HG03558 (cell line): ENCODE data around the gene HOXB7.

ENCODE experiments used
- ATAC-seq: cut with Tn5 transposase; IDR thresholded peaks from one replicate; pipeline ENCODE4 v1.9.1; 2021; ENCODE audit warnings: moderate number of reproducible peaks; ENCODE audit not compliant: unreplicated experiment; ENCODE audit errors: extremely low read depth

Gene HOXB7

GRCh38 chr17:48570325-48571023 is 40.3 kb downstream of the HOXB7 start:
- no peak for ATAC-seq

DNA sequence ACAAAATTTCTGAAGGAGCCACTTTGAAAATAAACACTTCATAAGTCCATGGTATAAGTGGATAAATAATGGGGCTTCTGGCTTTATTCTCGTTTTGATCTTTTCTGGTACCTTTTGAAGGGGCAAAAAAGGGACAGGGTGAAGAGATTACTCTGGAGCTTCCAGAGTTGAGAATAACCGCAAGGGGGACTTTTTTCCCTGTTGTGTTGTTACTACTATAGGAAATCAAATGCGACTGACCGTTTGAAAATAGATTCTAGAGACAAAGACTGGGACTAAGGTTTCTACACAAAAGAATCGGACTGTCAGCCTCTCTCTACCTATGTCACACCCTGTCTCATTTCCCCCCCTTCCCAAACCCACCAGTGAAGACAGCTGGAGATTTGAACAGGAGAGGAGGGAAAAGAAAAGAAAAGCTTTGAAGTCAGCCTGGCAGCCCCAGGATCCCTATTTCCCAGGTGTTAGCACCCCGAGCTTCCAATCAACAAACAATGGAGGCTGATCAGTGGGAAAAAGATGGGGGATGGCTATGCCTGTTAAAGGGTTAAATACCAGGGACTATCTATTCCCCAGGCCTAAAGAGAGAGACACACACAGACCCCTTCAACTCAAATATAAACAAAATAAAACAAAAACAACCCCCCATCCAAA is 41.0 kb downstream of the HOXB7 start:
- no peak for ATAC-seq

GRCh38 chr17:48569240-48569582 is 41.6 kb downstream of the HOXB7 start:
- no peak for ATAC-seq

GRCh38 chr17:48568499-48569239 is 42.1 kb downstream of the HOXB7 start:
- ATAC-seq: no peak

DNA sequence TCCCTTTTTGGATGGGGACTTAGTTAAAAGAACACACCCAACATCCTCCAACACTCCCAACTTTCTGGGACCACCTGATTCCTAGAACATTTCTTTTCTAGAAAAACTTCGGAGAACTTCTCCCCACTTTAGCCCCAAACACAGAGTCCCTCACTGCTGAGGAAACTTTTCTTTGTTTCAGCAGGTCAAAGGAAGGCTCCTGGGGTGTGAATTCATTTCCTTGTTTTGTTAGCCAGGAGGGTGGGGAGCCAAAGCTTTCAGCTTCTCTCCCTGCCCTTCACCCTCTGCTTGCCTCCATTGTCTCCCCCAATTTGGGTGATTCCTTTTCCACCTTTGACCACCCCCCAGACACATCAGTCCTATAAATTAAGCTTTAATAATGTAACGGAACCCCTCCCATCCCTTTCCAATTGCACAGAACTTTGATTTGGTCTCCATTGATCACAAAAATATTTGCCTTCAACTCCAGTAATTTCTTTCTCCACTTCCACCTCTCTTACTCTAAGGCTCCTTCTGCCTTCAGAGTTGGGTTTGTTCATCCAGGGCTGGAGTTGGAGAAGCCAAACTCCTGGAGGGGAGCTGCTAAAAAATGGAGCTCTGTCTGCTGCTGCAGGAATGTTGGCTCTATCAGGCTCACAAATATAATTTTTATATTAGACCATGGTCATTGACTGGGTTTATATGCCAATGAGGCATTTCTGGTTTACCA is 43.0 kb downstream of the HOXB7 start:
- ATAC-seq: no peak

GRCh38 chr17:48567209-48567608 is 43.6 kb downstream of the HOXB7 start:
- no peak for ATAC-seq

DNA sequence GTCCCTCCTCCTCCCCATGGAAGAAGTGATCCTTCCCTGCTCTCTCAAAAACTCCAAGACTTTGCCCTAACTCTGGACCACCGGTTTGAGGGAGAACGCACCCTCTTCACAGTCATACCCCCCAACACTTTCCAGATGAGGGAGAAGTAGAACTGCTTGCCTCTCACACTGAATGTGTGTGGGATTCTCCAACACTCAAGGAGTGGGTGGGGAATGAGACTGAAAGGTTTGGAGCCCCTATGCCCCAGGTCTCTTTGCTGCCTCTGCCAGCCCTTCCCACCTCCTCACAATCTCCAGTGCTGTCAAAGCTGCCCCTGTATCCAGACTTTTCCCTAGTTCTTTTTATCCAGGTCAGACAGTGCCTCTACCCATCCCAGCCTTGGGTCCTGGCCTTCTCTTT is 44.1 kb downstream of the HOXB7 start:
- no peak for ATAC-seq

DNA sequence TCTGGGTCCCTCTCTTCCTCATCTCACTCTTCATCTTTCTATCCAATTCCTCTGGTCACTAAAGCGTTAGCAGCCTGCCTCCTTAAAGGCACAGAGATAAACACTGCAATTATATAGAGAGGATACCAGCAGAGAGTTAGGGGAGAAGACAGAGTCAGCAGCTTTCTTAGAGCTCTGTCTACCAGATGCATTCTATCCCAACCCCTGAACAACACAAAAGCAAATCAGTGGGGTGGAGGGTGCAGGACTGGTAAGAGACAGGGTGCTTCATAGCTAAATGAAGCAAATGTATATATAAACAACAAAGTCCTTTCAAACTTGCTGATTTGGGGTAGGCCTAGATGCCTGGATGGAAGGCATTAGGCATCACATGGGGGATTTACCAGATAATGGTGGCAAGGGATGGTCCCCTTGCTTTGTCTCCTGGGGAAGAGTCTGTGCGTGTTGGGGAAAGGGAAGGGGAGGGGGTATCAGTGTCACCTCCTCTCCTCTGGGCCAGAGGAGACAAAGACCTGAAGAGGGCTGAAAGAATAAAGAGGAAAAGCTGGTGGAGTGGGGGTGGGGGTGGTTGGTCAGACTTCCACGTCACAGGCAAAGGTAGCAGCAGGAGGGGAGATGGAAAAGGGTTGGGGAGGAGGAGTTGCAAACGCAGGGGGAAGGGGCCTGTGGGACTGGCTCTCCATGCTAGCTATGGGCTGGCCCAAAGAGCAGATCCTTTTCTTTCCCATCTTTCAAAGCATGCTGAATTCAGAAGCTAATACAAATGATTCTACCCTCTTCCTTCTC is 44.7 kb downstream of the HOXB7 start:
- ATAC-seq: no peak

DNA sequence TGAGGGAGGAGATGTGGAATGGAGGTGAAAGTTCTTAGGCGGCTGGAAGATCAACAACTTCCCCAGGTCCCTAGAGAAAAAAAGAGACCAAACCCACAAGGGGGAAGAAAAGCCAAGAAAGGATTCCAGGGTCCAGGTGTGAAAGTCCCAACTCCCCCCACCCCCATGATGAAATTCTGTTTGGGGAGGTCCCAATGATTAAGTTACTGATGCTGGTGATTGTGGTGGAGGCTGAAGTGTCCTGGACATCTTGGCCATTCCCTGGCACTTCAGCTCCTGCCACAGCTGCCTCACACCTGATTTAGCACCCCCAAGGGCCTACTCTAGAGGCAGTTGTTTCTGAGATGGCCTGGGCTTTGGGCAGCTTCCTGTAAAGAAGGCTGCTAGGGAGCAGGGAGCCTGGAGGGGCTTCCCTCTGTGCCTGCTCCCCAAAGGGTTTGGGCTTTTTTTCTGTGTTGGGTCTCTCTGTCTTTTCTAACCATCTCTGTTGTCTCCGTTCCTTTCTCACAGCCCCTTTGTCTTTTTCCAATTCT is 45.7 kb downstream of the HOXB7 start:
- no peak for ATAC-seq

- ATAC-seq: no peak
These were observed 46.4 kb downstream of the HOXB7 start for GRCh38 chr17:48564188-48565021.

GRCh38 chr17:48563867-48564187 is 47.0 kb downstream of the HOXB7 start:
- ATAC-seq: no peak

DNA sequence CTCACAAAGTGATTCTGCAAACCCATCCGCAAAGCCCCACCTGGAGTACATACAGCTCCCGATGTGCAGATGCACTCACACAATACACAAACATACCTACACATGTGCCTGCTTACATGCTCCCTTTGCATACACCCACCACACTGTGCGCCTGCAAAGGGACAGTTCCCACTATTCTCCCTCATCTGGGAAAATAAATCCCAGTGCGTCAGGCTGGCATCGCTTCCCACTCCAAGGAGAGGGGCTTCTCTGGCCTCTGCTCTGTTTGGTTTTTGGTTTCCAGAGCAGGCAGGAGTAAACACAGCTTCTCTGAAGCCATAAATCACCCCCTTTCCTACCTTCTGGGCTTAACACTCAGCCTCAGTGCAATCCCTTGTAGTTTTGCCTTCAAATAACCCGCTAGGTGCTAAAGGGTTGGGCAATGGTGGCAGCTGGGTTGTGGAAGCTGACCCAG is 47.4 kb downstream of the HOXB7 start:
- no peak for ATAC-seq

GRCh38 chr17:48562934-48563333 is 47.9 kb downstream of the HOXB7 start:
- ATAC-seq: no peak

DNA sequence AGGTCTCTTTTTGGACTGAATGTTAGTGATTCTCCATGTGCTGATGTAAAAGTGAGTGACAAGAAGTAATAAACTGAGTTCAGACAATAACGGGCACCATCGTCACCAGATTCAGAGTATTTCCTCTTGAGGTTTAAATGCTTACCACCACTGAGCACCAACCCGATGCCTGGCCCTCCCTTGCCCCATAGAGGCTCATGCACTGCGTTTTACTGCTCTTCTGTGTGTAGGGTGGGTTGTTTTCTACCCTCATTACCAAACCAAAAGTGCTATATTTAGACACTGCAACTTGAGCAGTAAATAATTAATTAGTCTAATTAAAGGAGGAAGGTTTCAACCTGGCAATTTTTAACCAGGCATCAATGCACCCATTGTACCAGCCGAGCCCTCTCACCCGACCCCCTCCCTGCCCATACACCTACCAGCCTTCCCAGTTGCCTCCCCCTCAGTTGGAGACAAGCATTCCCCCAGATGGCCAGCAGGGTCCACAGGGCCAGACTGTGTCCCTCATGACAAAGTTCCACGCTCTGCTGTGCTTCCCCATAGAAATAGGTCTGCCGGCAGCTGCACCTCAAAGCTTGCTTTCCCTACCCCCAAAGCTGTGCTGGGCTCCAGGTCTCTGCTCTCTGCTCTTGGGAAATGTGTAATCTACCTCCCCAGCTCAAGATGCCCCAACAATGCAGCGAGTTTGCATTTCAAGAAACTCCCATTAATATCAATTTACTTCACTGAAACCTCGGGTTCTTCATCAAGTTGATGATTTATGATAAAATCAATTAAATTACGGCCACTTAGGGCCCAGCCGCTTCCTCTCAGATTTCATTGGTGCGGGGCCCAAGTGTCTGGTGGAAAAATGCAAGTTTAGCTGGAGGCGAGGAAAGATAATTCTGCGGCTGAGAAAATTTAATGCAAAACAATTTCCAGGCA is 48.7 kb downstream of the HOXB7 start:
- ATAC-seq: no peak

DNA sequence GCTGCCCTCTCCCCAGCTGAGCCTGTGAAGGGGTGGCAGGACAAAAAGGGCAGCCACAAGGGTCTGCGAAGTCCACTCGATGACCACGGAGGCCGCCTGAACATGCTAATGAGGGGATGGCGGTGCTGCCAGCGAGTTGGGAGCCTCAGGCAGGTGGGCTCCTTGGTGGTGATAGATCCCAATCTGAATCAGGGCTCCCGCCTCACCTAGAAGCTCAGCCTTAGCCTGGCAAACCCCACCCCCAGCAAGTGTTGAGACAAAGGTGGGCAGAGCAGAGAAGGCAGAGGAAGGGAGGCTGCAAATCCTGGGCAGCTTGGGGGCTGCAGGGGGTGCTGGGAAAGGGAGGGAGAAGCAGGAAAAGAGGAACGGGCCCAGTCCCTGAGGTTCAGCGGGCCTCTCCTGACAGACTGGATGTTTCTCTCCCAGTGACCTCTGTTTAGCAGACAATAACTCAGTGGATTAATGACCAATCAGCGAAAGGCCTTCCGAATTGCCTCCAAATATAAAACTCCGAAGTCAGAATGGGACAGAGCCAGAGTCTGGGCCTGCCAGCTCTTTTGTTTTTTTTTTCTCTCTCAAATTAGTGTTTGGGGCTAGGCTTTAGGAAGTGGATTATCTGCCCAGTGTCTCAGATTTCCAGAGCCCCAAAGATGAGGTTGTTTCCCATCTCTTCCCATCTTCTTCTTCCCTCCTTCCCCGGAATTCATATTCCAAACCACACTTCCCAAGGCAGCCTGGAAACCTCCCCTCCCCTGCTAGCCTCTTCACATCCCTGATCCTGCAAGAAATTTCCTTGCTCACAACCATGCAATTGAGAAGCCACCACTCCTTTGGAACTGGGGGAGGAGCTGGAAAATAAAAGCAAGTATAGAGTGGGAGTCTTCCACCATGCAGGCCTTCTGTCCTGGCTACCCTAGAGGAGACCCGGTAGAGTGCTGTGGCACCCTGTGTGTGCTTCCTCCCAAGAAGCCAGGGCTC is 50.7 kb downstream of the HOXB7 start:
- ATAC-seq: no peak

- ATAC-seq: no peak
These were observed 51.5 kb downstream of the HOXB7 start for GRCh38 chr17:48559122-48559839.

DNA sequence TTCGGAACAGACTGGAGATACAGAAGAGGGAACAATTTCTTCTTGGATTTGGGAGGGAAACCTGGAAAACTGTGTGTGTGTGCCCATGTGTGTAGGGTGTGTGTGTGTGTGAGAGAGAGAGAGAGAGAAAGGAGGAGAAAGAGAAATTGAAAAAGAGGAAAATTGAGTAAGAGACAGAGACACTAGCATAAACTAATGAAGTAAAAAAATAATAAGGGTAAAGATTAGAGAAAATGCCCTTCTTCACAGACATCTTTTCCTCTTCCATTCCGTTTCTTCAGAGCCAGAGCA is 52.0 kb downstream of the HOXB7 start:
- no peak for ATAC-seq
